ENCODE results near the gene CD244.

CD244 gene

GRCh38 chr1:160814856-160815255 is 47.8 kb downstream of the CD244 start:
- DNase-seq (ENCODE audit: extremely low read depth in 1 of 2, low read depth in 1 of 2) = no peak

GRCh38 chr1:160814316-160814715 is 48.4 kb downstream of the CD244 start:
- DNase-seq (ENCODE audit: extremely low read depth in 1 of 2, low read depth in 1 of 2) = no peak

GRCh38 chr1:160813215-160813614 is 49.5 kb downstream of the CD244 start:
- DNase-seq (ENCODE audit: extremely low read depth in 1 of 2, low read depth in 1 of 2) = no peak

GRCh38 chr1:160811147-160811546 is 51.5 kb downstream of the CD244 start:
- DNase-seq (ENCODE audit: extremely low read depth in 1 of 2, low read depth in 1 of 2) = no peak

- no peak for DNase-seq (ENCODE audit: extremely low read depth in 1 of 2, low read depth in 1 of 2)
These were observed 52.2 kb downstream of the CD244 start for GRCh38 chr1:160810486-160810885.

- no peak for DNase-seq (ENCODE audit: extremely low read depth in 1 of 2, low read depth in 1 of 2)
These were observed 54.4 kb downstream of the CD244 start for GRCh38 chr1:160808289-160808688.

GRCh38 chr1:160807738-160808137 is 54.9 kb downstream of the CD244 start:
- no peak for DNase-seq (ENCODE audit: extremely low read depth in 1 of 2, low read depth in 1 of 2)

GRCh38 chr1:160807247-160807646 is 55.4 kb downstream of the CD244 start:
- no peak for DNase-seq (ENCODE audit: extremely low read depth in 1 of 2, low read depth in 1 of 2)

- DNase-seq (ENCODE audit: extremely low read depth in 1 of 2, low read depth in 1 of 2) = no peak
These were observed 55.9 kb downstream of the CD244 start for GRCh38 chr1:160806784-160807183.

GRCh38 chr1:160806109-160806665 is 56.5 kb downstream of the CD244 start:
- no peak for DNase-seq (ENCODE audit: extremely low read depth in 1 of 2, low read depth in 1 of 2)

- DNase-seq (ENCODE audit: extremely low read depth in 1 of 2, low read depth in 1 of 2) = no peak
These were observed 60.7 kb downstream of the CD244 start for GRCh38 chr1:160801836-160802580.

GRCh38 chr1:160800645-160801408 is 61.9 kb downstream of the CD244 start:
- DNase-seq (ENCODE audit: extremely low read depth in 1 of 2, low read depth in 1 of 2) = no peak

- DNase-seq (ENCODE audit: extremely low read depth in 1 of 2, low read depth in 1 of 2) = no peak
These were observed 62.5 kb downstream of the CD244 start for GRCh38 chr1:160800142-160800541.

GRCh38 chr1:160799641-160800040 is 63.0 kb downstream of the CD244 start:
- no peak for DNase-seq (ENCODE audit: extremely low read depth in 1 of 2, low read depth in 1 of 2)

- DNase-seq (ENCODE audit: extremely low read depth in 1 of 2, low read depth in 1 of 2) = no peak
These were observed 64.2 kb downstream of the CD244 start for GRCh38 chr1:160798439-160798838.

GRCh38 chr1:160797861-160798273 is 64.8 kb downstream of the CD244 start:
- DNase-seq (ENCODE audit: extremely low read depth in 1 of 2, low read depth in 1 of 2) = peak; percentile 17 to 28

- DNase-seq (ENCODE audit: extremely low read depth in 1 of 2, low read depth in 1 of 2) = no peak
These were observed 65.4 kb downstream of the CD244 start for GRCh38 chr1:160797271-160797709.

GRCh38 chr1:160795951-160796383 is 66.7 kb downstream of the CD244 start, which contains the start of gene LY9:
Gene LY9 (plus strand): TSS chr1:160796174. CDS start chr1:160796188, 14 bp downstream.
- peak; percentile 51 to 68 for DNase-seq (ENCODE audit: extremely low read depth in 1 of 2, low read depth in 1 of 2)

GRCh38 chr1:160794376-160794775 is 68.3 kb downstream of the CD244 start:
- DNase-seq (ENCODE audit: extremely low read depth in 1 of 2, low read depth in 1 of 2) = no peak

- DNase-seq (ENCODE audit: extremely low read depth in 1 of 2, low read depth in 1 of 2) = no peak
These were observed 72.7 kb downstream of the CD244 start for GRCh38 chr1:160789702-160790611.
